Measurements from ENCODE around the gene IKZF1. TPM values are rescaled to one million over a fixed set of nuclear protein-coding genes. Genes with fewer than 3 reads are reported as not detected.

The IKZF1 gene
- total RNA-seq, 1 experiment from 2014 or later: 2.3 TPM

- TF ChIP-seq STAT6 (CRISPR knock-in tag; conservative IDR thresholded peaks at IDR 0.05; ENCODE audit: low read depth) (no peak), NFYB (CRISPR knock-in tag; conservative IDR thresholded peaks at IDR 0.05; ENCODE audit: low read depth) (no peak), TCF7 (CRISPR knock-in tag; IDR thresholded peaks at IDR 0.05; ENCODE audit: low read depth) (no peak), ZNF232 (CRISPR knock-in tag; IDR thresholded peaks at IDR 0.05) (no peak), CDX4 (CRISPR knock-in tag; IDR thresholded peaks at IDR 0.05; ENCODE audit: borderline replicate concordance) (no peak), CREM (CRISPR knock-in tag; IDR thresholded peaks at IDR 0.05) (no peak), TEAD1 (CRISPR knock-in tag; IDR thresholded peaks at IDR 0.05) (no peak), E2F4 (CRISPR knock-in tag; IDR thresholded peaks at IDR 0.05; ENCODE audit: borderline replicate concordance, low read depth) (no peak), ZNF121 (CRISPR knock-in tag; IDR thresholded peaks at IDR 0.05) (no peak), MYBL2 (CRISPR knock-in tag; IDR thresholded peaks at IDR 0.05) (no peak), ATF2 (CRISPR knock-in tag; IDR thresholded peaks at IDR 0.05; ENCODE audit: borderline replicate concordance, low read depth) (no peak), E2F5 (CRISPR knock-in tag; IDR thresholded peaks at IDR 0.05) (no peak), NFATC4 (CRISPR knock-in tag; IDR thresholded peaks at IDR 0.05) (no peak), ZNF396 (CRISPR knock-in tag; IDR thresholded peaks at IDR 0.05; ENCODE audit: borderline replicate concordance) (no peak), ZNF263 (CRISPR knock-in tag; IDR thresholded peaks at IDR 0.05; ENCODE audit: low read depth) (no peak), ZNF512 (CRISPR knock-in tag; IDR thresholded peaks at IDR 0.05; ENCODE audit: borderline replicate concordance) (no peak), ZNF532 (CRISPR knock-in tag; IDR thresholded peaks at IDR 0.05; ENCODE audit: borderline replicate concordance) (no peak), ZBTB43 (CRISPR knock-in tag; IDR thresholded peaks at IDR 0.05) (no peak), FOXK1 (CRISPR knock-in tag; IDR thresholded peaks at IDR 0.05) (no peak)
- no peaks in the 10 kb centered on the region for H3K36me3 Mint-ChIP-seq
- peaks cover 3% of the 10 kb centered on the region; the same call in 1 of the 2 replicates for H3K4me1 Mint-ChIP-seq
- H3K9me3 Mint-ChIP-seq: no peaks in the 10 kb centered on the region
- H3K4me3 Mint-ChIP-seq: no peak overlapping the region
- H3K27ac Mint-ChIP-seq: no peak overlapping the region
- ATAC-seq: no peak
- ChIA-PET POLR2A (no interaction called here), CTCF (no interaction called here)
- no peak for DNase-seq (ENCODE audit: low spot score)
- no peaks in the 10 kb centered on the region; the same call in 1 of the 2 replicates for H3K27me3 Mint-ChIP-seq (ENCODE audit: low read depth)
Measured at GRCh38 chr7:50349399-50349798, 44.9 kb downstream of the IKZF1 start.

Data from WTC11 (cell line).